ENCODE results near the gene DNM2. TPM values are rescaled to one million over a fixed set of nuclear protein-coding genes. Genes with fewer than 3 reads are reported as not detected.

The DNM2 gene
- total RNA-seq, 1 experiment from 2014 or later: 125 TPM

DNA sequence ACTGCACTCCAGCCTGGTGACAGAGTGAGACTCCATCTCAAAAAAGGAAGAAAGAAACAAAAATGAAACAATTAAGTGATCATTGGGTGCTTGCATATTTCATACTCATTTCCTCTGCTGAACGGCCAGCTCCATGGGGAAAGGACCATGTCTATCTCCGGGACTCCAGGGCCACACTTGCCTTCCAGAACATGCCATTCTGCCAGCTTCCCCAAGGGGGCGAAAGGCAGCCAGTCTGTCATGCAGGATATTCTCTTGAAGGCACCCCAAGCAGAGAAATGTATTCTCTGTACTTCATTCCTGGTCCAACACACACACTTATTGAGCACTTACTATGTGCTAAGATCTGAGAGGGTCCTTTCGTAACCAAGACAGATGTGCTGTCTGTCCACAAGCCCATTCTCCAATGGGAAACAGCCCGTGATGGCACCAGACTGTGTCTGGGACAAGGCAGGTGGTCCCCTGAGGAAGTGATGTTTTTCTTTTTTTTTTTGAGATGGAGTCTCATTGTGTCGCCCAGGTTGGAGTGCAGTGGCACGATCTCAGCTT is 143.3 kb downstream of the DNM2 start:
- intact Hi-C loops (cut with micrococcal nuclease; ENCODE audit: unreplicated experiment): loop anchor here (10.0 kb wide), 1 partner anchor 146 kb away; the partner anchor contains the start of gene DNM2
- no TSS peak for BruUV-seq (replicated peaks)

DNA sequence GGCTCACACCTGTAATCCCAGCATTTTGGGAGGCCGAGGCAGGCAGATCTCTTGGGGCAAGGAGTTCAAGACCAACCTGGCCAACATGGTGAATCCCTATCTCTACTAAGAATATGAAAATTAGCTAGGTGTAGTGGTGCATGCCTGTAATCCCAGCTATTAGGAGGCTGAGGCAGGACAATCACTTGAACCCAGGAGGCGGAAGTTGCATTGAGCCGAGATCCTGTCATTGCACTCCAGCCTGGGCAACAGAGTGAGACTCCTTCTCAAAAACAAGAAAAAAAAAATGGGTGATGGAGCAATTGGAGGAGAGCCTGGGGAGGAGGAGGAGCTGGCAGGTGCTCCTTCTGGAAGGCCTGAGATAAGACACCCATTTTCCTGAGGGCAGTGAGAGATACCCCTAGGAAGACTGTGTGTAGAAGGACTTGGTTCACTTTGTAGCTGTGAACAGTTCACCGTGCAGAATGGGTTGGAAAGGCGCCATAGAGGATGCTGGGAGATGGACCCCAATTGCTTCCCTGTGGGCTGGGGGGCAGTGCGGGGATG is 144.8 kb downstream of the DNM2 start:
- DNase-seq (ENCODE audit: low read depth, low spot score) (no peak), ATAC-seq (peak; percentile 15; the same call in 1 of the 2 replicates)
- peaks cover 3% of the 10 kb centered on the region; the same call in 1 of the 2 replicates for H3K4me1 ChIP-seq (ENCODE audit: control insufficient read depth, insufficient read depth, low read length)
- ChIA-PET CTCF (interaction anchor here (1.7 kb wide), 1 partner anchor 41 kb away, joined by 4 read pairs; no protein-coding TSS in a partner anchor), POLR2A (interaction anchor here (0.6 kb wide), 1 partner anchor 18 kb away, joined by 3 read pairs; no protein-coding TSS in a partner anchor)
- H3K36me3 ChIP-seq (ENCODE audit: control insufficient read depth, insufficient read depth, low read length): no peaks in the 10 kb centered on the region
- BruUV-seq (replicated peaks): no TSS peak
- H3K4me3 ChIP-seq (ENCODE audit: low read depth in 2 of 2, low read length in 2 of 2): peak overlapping the region in 1 of 2 experiments; percentile 43; a peak in 2 of 4 replicates
- intact Hi-C loops (cut with micrococcal nuclease; ENCODE audit: unreplicated experiment) (loop anchor here (10.0 kb wide), 1 partner anchor 148 kb away; the partner anchor contains the start of gene DNM2), in situ Hi-C loops (cut with HindIII; ENCODE audit: low pct_unique_long_range_greater_than_20kb, low sequenced_read_pairs) (no loop called here)
- H3K27me3 ChIP-seq (ENCODE audit: control insufficient read depth, insufficient read depth, low read length): no peaks in the 10 kb centered on the region
- TF ChIP-seq, protein P1, sequence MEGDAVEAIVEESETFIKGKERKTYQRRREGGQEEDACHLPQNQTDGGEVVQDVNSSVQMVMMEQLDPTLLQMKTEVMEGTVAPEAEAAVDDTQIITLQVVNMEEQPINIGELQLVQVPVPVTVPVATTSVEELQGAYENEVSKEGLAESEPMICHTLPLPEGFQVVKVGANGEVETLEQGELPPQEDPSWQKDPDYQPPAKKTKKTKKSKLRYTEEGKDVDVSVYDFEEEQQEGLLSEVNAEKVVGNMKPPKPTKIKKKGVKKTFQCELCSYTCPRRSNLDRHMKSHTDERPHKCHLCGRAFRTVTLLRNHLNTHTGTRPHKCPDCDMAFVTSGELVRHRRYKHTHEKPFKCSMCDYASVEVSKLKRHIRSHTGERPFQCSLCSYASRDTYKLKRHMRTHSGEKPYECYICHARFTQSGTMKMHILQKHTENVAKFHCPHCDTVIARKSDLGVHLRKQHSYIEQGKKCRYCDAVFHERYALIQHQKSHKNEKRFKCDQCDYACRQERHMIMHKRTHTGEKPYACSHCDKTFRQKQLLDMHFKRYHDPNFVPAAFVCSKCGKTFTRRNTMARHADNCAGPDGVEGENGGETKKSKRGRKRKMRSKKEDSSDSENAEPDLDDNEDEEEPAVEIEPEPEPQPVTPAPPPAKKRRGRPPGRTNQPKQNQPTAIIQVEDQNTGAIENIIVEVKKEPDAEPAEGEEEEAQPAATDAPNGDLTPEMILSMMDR (IDR thresholded peaks at IDR 0.05): no peak
- no peaks in the 10 kb centered on the region for H3K9me3 ChIP-seq (ENCODE audit: control insufficient read depth, insufficient read depth, low read depth, low read length)
- no peak overlapping the region for H3K27ac ChIP-seq (ENCODE audit: low read length)

More for the DNA sequence above, 143.3 kb downstream of the DNM2 start:
- ChIA-PET POLR2A (no interaction called here), CTCF (interaction anchor here (0.6 kb wide), 1 partner anchor 25 kb away, joined by 3 read pairs; no protein-coding TSS in a partner anchor)
- in situ Hi-C loops (cut with HindIII; ENCODE audit: low pct_unique_long_range_greater_than_20kb, low sequenced_read_pairs): no loop called here
- no peak overlapping the region for H3K4me3 ChIP-seq (ENCODE audit: low read depth in 2 of 2, low read length in 2 of 2)
- H3K27me3 ChIP-seq (ENCODE audit: control insufficient read depth, insufficient read depth, low read length): no peaks in the 10 kb centered on the region
- H3K36me3 ChIP-seq (ENCODE audit: control insufficient read depth, insufficient read depth, low read length): no peaks in the 10 kb centered on the region
- H3K9me3 ChIP-seq (ENCODE audit: control insufficient read depth, insufficient read depth, low read depth, low read length): no peaks in the 10 kb centered on the region
- no peak for TF ChIP-seq SIN3A (IDR thresholded peaks at IDR 0.05; ENCODE audit: borderline replicate concordance, insufficient read depth, low read depth, low read length)
- TF ChIP-seq, protein P1 (IDR thresholded peaks at IDR 0.05): peak; percentile 69
- no peak for TF ChIP-seq POLR2AphosphoS5 (IDR thresholded peaks at IDR 0.05; ENCODE audit: low read depth, low read length)
- no peak for TF ChIP-seq TCF7L2 (IDR thresholded peaks at IDR 0.05; ENCODE audit: low read depth, low read length)
- TF ChIP-seq, protein P2, sequence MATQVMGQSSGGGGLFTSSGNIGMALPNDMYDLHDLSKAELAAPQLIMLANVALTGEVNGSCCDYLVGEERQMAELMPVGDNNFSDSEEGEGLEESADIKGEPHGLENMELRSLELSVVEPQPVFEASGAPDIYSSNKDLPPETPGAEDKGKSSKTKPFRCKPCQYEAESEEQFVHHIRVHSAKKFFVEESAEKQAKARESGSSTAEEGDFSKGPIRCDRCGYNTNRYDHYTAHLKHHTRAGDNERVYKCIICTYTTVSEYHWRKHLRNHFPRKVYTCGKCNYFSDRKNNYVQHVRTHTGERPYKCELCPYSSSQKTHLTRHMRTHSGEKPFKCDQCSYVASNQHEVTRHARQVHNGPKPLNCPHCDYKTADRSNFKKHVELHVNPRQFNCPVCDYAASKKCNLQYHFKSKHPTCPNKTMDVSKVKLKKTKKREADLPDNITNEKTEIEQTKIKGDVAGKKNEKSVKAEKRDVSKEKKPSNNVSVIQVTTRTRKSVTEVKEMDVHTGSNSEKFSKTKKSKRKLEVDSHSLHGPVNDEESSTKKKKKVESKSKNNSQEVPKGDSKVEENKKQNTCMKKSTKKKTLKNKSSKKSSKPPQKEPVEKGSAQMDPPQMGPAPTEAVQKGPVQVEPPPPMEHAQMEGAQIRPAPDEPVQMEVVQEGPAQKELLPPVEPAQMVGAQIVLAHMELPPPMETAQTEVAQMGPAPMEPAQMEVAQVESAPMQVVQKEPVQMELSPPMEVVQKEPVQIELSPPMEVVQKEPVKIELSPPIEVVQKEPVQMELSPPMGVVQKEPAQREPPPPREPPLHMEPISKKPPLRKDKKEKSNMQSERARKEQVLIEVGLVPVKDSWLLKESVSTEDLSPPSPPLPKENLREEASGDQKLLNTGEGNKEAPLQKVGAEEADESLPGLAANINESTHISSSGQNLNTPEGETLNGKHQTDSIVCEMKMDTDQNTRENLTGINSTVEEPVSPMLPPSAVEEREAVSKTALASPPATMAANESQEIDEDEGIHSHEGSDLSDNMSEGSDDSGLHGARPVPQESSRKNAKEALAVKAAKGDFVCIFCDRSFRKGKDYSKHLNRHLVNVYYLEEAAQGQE (IDR thresholded peaks at IDR 0.05; ENCODE audit: insufficient read depth in 1 of 2, low read depth in 2 of 2, low read length in 1 of 2): no peak
- H3K4me1 ChIP-seq (ENCODE audit: control insufficient read depth, insufficient read depth, low read length): peaks cover 3% of the 10 kb centered on the region; the same call in 1 of the 2 replicates
- ATAC-seq: peak; percentile 49; the same call in 1 of the 2 replicates
- H3K27ac ChIP-seq (ENCODE audit: low read length): no peak overlapping the region
- DNase-seq (ENCODE audit: low read depth, low spot score): no peak
